HG02870 (cell line): ENCODE data around the gene BAIAP2L2.
"Not testable (repeated sequence)": the region's sequence is repeated elsewhere in the genome, so short reads cannot be mapped to it uniquely, and the experiment has no call there.

ENCODE experiments used
- ATAC-seq: cut with Tn5 transposase; IDR thresholded peaks from one replicate; pipeline ENCODE4 v1.9.1; 2021; ENCODE audit warnings: mild to moderate bottlenecking, moderate library complexity; ENCODE audit not compliant: unreplicated experiment

BAIAP2L2 gene

GRCh38 chr22:38041760-38042487 lies 68.6 kb downstream of the BAIAP2L2 start:
- no peak for ATAC-seq

GRCh38 chr22:38040953-38041759 lies 69.3 kb downstream of the BAIAP2L2 start:
- ATAC-seq = no peak

GRCh38 chr22:38038890-38039812 lies 71.3 kb downstream of the BAIAP2L2 start:
- no peak for ATAC-seq

- no peak for ATAC-seq
Observed at GRCh38 chr22:38038426-38038825, 72.1 kb downstream of the BAIAP2L2 start.

- not testable (repeated sequence) for ATAC-seq
Observed at GRCh38 chr22:38037367-38038150, 72.9 kb downstream of the BAIAP2L2 start.

GRCh38 chr22:38036392-38037062 lies 74.0 kb downstream of the BAIAP2L2 start:
- ATAC-seq = no peak

GRCh38 chr22:38035530-38035885 lies 75.0 kb downstream of the BAIAP2L2 start:
- ATAC-seq = no peak
